NT2/D1 (cell line): ENCODE data around the gene OGFOD1.

Experiments used
- DNase-seq: peaks from one replicate; pipeline ENCODE4 v3.0.0-alpha.2; 2011; ENCODE audit warnings: low read depth, low spot score
- H3K27me3 ChIP-seq: 2 replicates; pipeline ENCODE4 v1.6.0; 2011; ENCODE audit warnings: mild to moderate bottlenecking; ENCODE audit not compliant: insufficient read length, insufficient read depth
- H3K36me3 ChIP-seq: 2 replicates; pipeline ENCODE4 v1.6.1; 2011; ENCODE audit warnings: mild to moderate bottlenecking, low read length, mixed read lengths; ENCODE audit not compliant: insufficient read depth, insufficient read length
- H3K4me1 ChIP-seq: 2 replicates; pipeline ENCODE4 v1.5.1; 2011; ENCODE audit not compliant: insufficient read depth, insufficient read length
- H3K4me3 ChIP-seq: 2 replicates; pipeline ENCODE4 v1.5.1; 2011; ENCODE audit warnings: low read depth; ENCODE audit not compliant: insufficient read length
- H3K9ac ChIP-seq: 2 replicates; pipeline ENCODE4 v1.6.0; 2011; ENCODE audit warnings: low read depth; ENCODE audit not compliant: insufficient read length
- H3K9me3 ChIP-seq: 2 replicates; pipeline ENCODE4 v1.5.1; 2011; ENCODE audit warnings: mild to moderate bottlenecking, low read length; ENCODE audit not compliant: insufficient read depth
- SUZ12 ChIP-seq: IDR thresholded peaks from 2 replicates; pipeline ENCODE4 v1.6.1; 2011; ENCODE audit not compliant: insufficient read length, insufficient read depth; ENCODE audit errors: extremely low read depth
- YY1 ChIP-seq: IDR thresholded peaks from 2 replicates; pipeline ENCODE4 v1.6.1; 2011; ENCODE audit not compliant: insufficient read length, insufficient read depth
- ZNF274 ChIP-seq: IDR thresholded peaks from 2 replicates; pipeline ENCODE4 v1.6.1; 2011; ENCODE audit warnings: mild to moderate bottlenecking, low read depth, low read length

Gene OGFOD1

GRCh38 chr16:56470232-56470631, 18.9 kb downstream of the OGFOD1 start:
- no peaks in the 10 kb centered on the region for H3K4me1 ChIP-seq
- no peaks in the 10 kb centered on the region for H3K27me3 ChIP-seq
- TF ChIP-seq ZNF274: no peak
- no peak for TF ChIP-seq YY1
- TF ChIP-seq SUZ12: no peak
- H3K36me3 ChIP-seq: peaks cover 96% of the 10 kb centered on the region
- no peak for DNase-seq
- H3K9me3 ChIP-seq: no peaks in the 10 kb centered on the region
- no peak overlapping the region for H3K9ac ChIP-seq
- H3K4me3 ChIP-seq: no peak overlapping the region

GRCh38 chr16:56470666-56471065, 19.3 kb downstream of the OGFOD1 start:
- H3K36me3 ChIP-seq: peaks cover 96% of the 10 kb centered on the region
- no peaks in the 10 kb centered on the region for H3K27me3 ChIP-seq
- no peak for DNase-seq
- no peaks in the 10 kb centered on the region for H3K9me3 ChIP-seq
- TF ChIP-seq ZNF274 (no peak), YY1 (no peak), SUZ12 (no peak)
- no peaks in the 10 kb centered on the region for H3K4me1 ChIP-seq
- no peak overlapping the region for H3K4me3 ChIP-seq
- H3K9ac ChIP-seq: no peak overlapping the region

GRCh38 chr16:56475201-56475600, 23.8 kb downstream of the OGFOD1 start:
- H3K4me1 ChIP-seq: no peaks in the 10 kb centered on the region
- no peaks in the 10 kb centered on the region for H3K27me3 ChIP-seq
- H3K36me3 ChIP-seq: peaks cover 94% of the 10 kb centered on the region
- H3K9me3 ChIP-seq: no peaks in the 10 kb centered on the region
- no peak for DNase-seq
- no peak overlapping the region for H3K4me3 ChIP-seq
- no peak overlapping the region for H3K9ac ChIP-seq
- no peak for TF ChIP-seq SUZ12
- no peak for TF ChIP-seq YY1
- TF ChIP-seq ZNF274: no peak

- no peaks in the 10 kb centered on the region for H3K9me3 ChIP-seq
- peaks cover 74% of the 10 kb centered on the region for H3K36me3 ChIP-seq
- no peaks in the 10 kb centered on the region for H3K27me3 ChIP-seq
- no peak overlapping the region for H3K9ac ChIP-seq
- H3K4me1 ChIP-seq: no peaks in the 10 kb centered on the region
- DNase-seq: no peak
- H3K4me3 ChIP-seq: no peak overlapping the region
- TF ChIP-seq ZNF274 (no peak), YY1 (no peak), SUZ12 (no peak)
These were observed 25.9 kb downstream of the OGFOD1 start for GRCh38 chr16:56477096-56477878.

- Histone ChIP-seq H3K27me3 (no peaks in the 10 kb centered on the region), H3K4me1 (no peaks in the 10 kb centered on the region), H3K9ac (no peak overlapping the region), H3K9me3 (no peaks in the 10 kb centered on the region; the same call in 1 of the 2 replicates), H3K36me3 (peaks cover 62% of the 10 kb centered on the region), H3K4me3 (no peak overlapping the region)
- no peak for TF ChIP-seq ZNF274
- TF ChIP-seq YY1: no peak
- TF ChIP-seq SUZ12: no peak
- DNase-seq: no peak
These were observed 27.1 kb downstream of the OGFOD1 start for GRCh38 chr16:56478281-56479049.

GRCh38 chr16:56479469-56479868, 28.1 kb downstream of the OGFOD1 start:
- Histone ChIP-seq H3K27me3 (no peaks in the 10 kb centered on the region), H3K36me3 (peaks cover 52% of the 10 kb centered on the region), H3K4me3 (no peak overlapping the region), H3K9me3 (no peaks in the 10 kb centered on the region; the same call in 1 of the 2 replicates), H3K9ac (no peak overlapping the region), H3K4me1 (no peaks in the 10 kb centered on the region)
- DNase-seq: no peak
- TF ChIP-seq ZNF274 (no peak), SUZ12 (no peak), YY1 (no peak)

- Histone ChIP-seq H3K4me3 (no peak overlapping the region), H3K27me3 (no peaks in the 10 kb centered on the region), H3K4me1 (no peaks in the 10 kb centered on the region), H3K9ac (no peak overlapping the region), H3K9me3 (no peaks in the 10 kb centered on the region; the same call in 1 of the 2 replicates), H3K36me3 (peaks cover 42% of the 10 kb centered on the region)
- no peak for TF ChIP-seq SUZ12
- no peak for TF ChIP-seq YY1
- TF ChIP-seq ZNF274: no peak
- no peak for DNase-seq
These were observed 29.6 kb downstream of the OGFOD1 start for GRCh38 chr16:56480776-56481467.
